Measurements from ENCODE around the gene GRID1.
"Not testable (repeated sequence)": the region's sequence is repeated elsewhere in the genome, so short reads cannot be mapped to it uniquely, and the experiment has no call there.

The GRID1 gene

GRCh38 chr10:86103391-86104101, 263.0 kb downstream of the GRID1 start:
- DNase-seq = no peak

GRCh38 chr10:86102451-86102850, 264.1 kb downstream of the GRID1 start:
- DNase-seq = no peak

- DNase-seq = no peak
Observed at GRCh38 chr10:86102031-86102430, 264.6 kb downstream of the GRID1 start.

- peak; percentile 40 to 62 for DNase-seq
Observed at GRCh38 chr10:86100581-86101061, 266.0 kb downstream of the GRID1 start.

GRCh38 chr10:86099542-86100334, 266.9 kb downstream of the GRID1 start:
- DNase-seq = no peak

GRCh38 chr10:86098187-86098881, 268.3 kb downstream of the GRID1 start:
- no peak for DNase-seq

- not testable (repeated sequence) for DNase-seq
Observed at GRCh38 chr10:86095061-86095460, 271.5 kb downstream of the GRID1 start.

- DNase-seq = not testable (repeated sequence)
Observed at GRCh38 chr10:86092311-86092710, 274.3 kb downstream of the GRID1 start.

GRCh38 chr10:86091216-86091615, 275.4 kb downstream of the GRID1 start:
- DNase-seq = no peak

GRCh38 chr10:86090807-86091206, 275.8 kb downstream of the GRID1 start:
- DNase-seq = no peak

- no peak for DNase-seq
Observed at GRCh38 chr10:86087716-86088115, 278.9 kb downstream of the GRID1 start.

- DNase-seq = no peak
Observed at GRCh38 chr10:86086418-86086817, 280.2 kb downstream of the GRID1 start.

- no peak for DNase-seq
Observed at GRCh38 chr10:86085686-86086085, 280.9 kb downstream of the GRID1 start.

GRCh38 chr10:86085136-86085535, 281.5 kb downstream of the GRID1 start:
- no peak for DNase-seq

- DNase-seq = no peak
Observed at GRCh38 chr10:86084585-86084984, 282.0 kb downstream of the GRID1 start.

GRCh38 chr10:86083664-86084175, 282.9 kb downstream of the GRID1 start:
- DNase-seq = no peak

GRCh38 chr10:86083206-86083605, 283.4 kb downstream of the GRID1 start:
- no peak for DNase-seq

GRCh38 chr10:86082556-86082955, 284.0 kb downstream of the GRID1 start:
- DNase-seq = no peak

- no peak for DNase-seq
Observed at GRCh38 chr10:86079088-86079487, 287.5 kb downstream of the GRID1 start.

GRCh38 chr10:86078639-86079035, 288.0 kb downstream of the GRID1 start:
- no peak for DNase-seq

- DNase-seq = no peak
Observed at GRCh38 chr10:86077871-86078638, 288.5 kb downstream of the GRID1 start.

GRCh38 chr10:86077271-86077670, 289.3 kb downstream of the GRID1 start:
- no peak for DNase-seq

Data from inflammatory macrophage (primary cell).